Measurements from ENCODE around the gene FAM168A.

- TF ChIP-seq CTCF (IDR thresholded peaks at IDR 0.05), result no peak
- TF ChIP-seq POLR2A (IDR thresholded peaks at IDR 0.05; ENCODE audit: low read depth), result no peak
- no peak for TF ChIP-seq POLR2AphosphoS5 (IDR thresholded peaks at IDR 0.05)
These were observed 44.6 kb downstream of the FAM168A start for GRCh38 chr11:73553266-73553665.

Data from esophagus muscularis mucosa (tissue), 3 donors.